ENCODE data around the gene UNC13D.

DNA sequence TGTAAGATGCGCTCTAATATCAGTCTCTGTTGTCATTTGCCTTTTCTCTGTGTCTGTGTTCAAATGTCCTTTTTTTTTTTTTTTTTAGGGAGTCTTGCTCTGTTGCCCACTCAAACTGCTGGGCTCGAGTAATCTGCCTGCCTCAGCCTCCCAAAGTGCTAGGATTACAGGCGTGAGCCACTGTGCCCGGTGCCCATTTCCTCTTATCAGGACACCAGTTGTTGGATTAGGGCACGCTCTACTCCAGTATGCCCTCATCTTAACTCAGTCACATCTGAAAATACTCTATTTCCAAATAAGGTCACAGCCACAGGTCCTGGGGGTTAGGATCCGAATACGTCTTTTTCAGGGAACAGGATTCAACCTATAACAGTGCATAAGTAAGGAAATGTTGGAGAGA is 36.1 kb upstream of the UNC13D start:
- TF ChIP-seq POLR2AphosphoS5 (IDR thresholded peaks at IDR 0.05; ENCODE audit: low read depth, low read length) (no peak), SIN3A (IDR thresholded peaks at IDR 0.05; ENCODE audit: borderline replicate concordance, insufficient read depth, low read depth, low read length) (no peak), TCF7L2 (IDR thresholded peaks at IDR 0.05; ENCODE audit: low read depth, low read length) (no peak)
- TF ChIP-seq, protein P1, sequence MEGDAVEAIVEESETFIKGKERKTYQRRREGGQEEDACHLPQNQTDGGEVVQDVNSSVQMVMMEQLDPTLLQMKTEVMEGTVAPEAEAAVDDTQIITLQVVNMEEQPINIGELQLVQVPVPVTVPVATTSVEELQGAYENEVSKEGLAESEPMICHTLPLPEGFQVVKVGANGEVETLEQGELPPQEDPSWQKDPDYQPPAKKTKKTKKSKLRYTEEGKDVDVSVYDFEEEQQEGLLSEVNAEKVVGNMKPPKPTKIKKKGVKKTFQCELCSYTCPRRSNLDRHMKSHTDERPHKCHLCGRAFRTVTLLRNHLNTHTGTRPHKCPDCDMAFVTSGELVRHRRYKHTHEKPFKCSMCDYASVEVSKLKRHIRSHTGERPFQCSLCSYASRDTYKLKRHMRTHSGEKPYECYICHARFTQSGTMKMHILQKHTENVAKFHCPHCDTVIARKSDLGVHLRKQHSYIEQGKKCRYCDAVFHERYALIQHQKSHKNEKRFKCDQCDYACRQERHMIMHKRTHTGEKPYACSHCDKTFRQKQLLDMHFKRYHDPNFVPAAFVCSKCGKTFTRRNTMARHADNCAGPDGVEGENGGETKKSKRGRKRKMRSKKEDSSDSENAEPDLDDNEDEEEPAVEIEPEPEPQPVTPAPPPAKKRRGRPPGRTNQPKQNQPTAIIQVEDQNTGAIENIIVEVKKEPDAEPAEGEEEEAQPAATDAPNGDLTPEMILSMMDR (IDR thresholded peaks at IDR 0.05): no peak
- TF ChIP-seq, protein P2, sequence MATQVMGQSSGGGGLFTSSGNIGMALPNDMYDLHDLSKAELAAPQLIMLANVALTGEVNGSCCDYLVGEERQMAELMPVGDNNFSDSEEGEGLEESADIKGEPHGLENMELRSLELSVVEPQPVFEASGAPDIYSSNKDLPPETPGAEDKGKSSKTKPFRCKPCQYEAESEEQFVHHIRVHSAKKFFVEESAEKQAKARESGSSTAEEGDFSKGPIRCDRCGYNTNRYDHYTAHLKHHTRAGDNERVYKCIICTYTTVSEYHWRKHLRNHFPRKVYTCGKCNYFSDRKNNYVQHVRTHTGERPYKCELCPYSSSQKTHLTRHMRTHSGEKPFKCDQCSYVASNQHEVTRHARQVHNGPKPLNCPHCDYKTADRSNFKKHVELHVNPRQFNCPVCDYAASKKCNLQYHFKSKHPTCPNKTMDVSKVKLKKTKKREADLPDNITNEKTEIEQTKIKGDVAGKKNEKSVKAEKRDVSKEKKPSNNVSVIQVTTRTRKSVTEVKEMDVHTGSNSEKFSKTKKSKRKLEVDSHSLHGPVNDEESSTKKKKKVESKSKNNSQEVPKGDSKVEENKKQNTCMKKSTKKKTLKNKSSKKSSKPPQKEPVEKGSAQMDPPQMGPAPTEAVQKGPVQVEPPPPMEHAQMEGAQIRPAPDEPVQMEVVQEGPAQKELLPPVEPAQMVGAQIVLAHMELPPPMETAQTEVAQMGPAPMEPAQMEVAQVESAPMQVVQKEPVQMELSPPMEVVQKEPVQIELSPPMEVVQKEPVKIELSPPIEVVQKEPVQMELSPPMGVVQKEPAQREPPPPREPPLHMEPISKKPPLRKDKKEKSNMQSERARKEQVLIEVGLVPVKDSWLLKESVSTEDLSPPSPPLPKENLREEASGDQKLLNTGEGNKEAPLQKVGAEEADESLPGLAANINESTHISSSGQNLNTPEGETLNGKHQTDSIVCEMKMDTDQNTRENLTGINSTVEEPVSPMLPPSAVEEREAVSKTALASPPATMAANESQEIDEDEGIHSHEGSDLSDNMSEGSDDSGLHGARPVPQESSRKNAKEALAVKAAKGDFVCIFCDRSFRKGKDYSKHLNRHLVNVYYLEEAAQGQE (IDR thresholded peaks at IDR 0.05; ENCODE audit: insufficient read depth in 1 of 2, low read depth in 2 of 2, low read length in 1 of 2): no peak
